HepG2 (cell line): ENCODE measurements around the gene MEA1. TPM values are rescaled to one million over a fixed set of nuclear protein-coding genes. Genes with fewer than 3 reads are reported as not detected.

ENCODE experiments used
- AGO2 ChIP-seq: fragments of 200-400 bp; formaldehyde crosslinking; optimal IDR thresholded peaks from 2 replicates; pipeline ENCODE3; 2017; ENCODE audit warnings: mild to moderate bottlenecking, low read depth, low read length, moderate library complexity
- ATRX ChIP-seq: sonication (generic); formaldehyde crosslinking; IDR thresholded peaks from 2 replicates; pipeline ENCODE4 v1.4.0; 2020; ENCODE audit warnings: missing genetic modification reagents, borderline replicate concordance
- BHLHE40 ChIP-seq: IDR thresholded peaks from 2 replicates; pipeline ENCODE4 v1.6.1; 2011; ENCODE audit warnings: low read length, improper control_type of control experiment
- BRCA1 ChIP-seq: sonication (generic); formaldehyde crosslinking; IDR thresholded peaks from 2 replicates; pipeline ENCODE4 v1.4.0; 2020; ENCODE audit warnings: missing genetic modification reagents
- MAFF ChIP-seq: IDR thresholded peaks from 2 replicates; pipeline ENCODE4 v1.6.1; 2011; ENCODE audit warnings: low read depth, low read length, improper control_type of control experiment
- NFE2L1 ChIP-seq: sonication (generic); formaldehyde crosslinking; IDR thresholded peaks from 2 replicates; pipeline ENCODE4 v1.4.0; 2020; ENCODE audit warnings: missing genetic modification reagents, mild to moderate bottlenecking, borderline replicate concordance
- PITX1 ChIP-seq: sonication (generic); formaldehyde crosslinking; IDR thresholded peaks from 2 replicates; pipeline ENCODE4 v1.5.1; 2020; ENCODE audit warnings: mild to moderate bottlenecking, missing genetic modification reagents
- POGZ ChIP-seq: sonication (generic); formaldehyde crosslinking; IDR thresholded peaks from 2 replicates; pipeline ENCODE4 v1.4.0; 2020; ENCODE audit warnings: mild to moderate bottlenecking, missing genetic modification reagents
- RAD21 ChIP-seq: fragments of 450-650 bp; formaldehyde crosslinking; IDR thresholded peaks from 2 replicates; pipeline ENCODE4 v1.5.0; 2020; ENCODE audit warnings: mild to moderate bottlenecking
- RFXAP ChIP-seq: sonication (generic); formaldehyde crosslinking; IDR thresholded peaks from 2 replicates; pipeline ENCODE4 v1.4.0; 2020; ENCODE audit warnings: missing genetic modification reagents, borderline replicate concordance
- SMYD3 ChIP-seq: sonication (generic); formaldehyde crosslinking; IDR thresholded peaks from 2 replicates; pipeline ENCODE4 v1.8.1; 2023; ENCODE audit warnings: mild to moderate bottlenecking, missing genetic modification reagents
- SRSF1 ChIP-seq: fragments of 200-400 bp; formaldehyde crosslinking; optimal IDR thresholded peaks from 2 replicates; pipeline ENCODE3; 2017; ENCODE audit warnings: mild to moderate bottlenecking, low read depth, low read length, moderate library complexity
- TP53 ChIP-seq: sonication (generic); formaldehyde crosslinking; conservative IDR thresholded peaks from 2 replicates; pipeline ENCODE4 v1.4.0; 2020; ENCODE audit warnings: missing genetic modification reagents
- ZFP36L1 ChIP-seq: sonication (generic); formaldehyde crosslinking; IDR thresholded peaks from 2 replicates; pipeline ENCODE4 v1.8.0; 2022; ENCODE audit warnings: mild to moderate bottlenecking, missing genetic modification reagents, moderate library complexity
- ZNF549 ChIP-seq: sonication (generic); formaldehyde crosslinking; IDR thresholded peaks from 2 replicates; pipeline ENCODE4 v1.5.0; 2020; ENCODE audit warnings: missing genetic modification reagents
- polyA plus RNA-seq, 8 experiments: library from polyadenylated mRNA; depleted of rRNA in 3 of 8; stranded (reverse) in 7 of 8; unstranded in 1 of 8; fragments of >200 nt; fragmentation: Illumina TruSeq in 4 of 8; extraction: Trizol in 4 of 8; gene quantifications; 2 replicates each; pipeline versions ENCODE4 v1.2.1 to v1.2.3, GENCODE V29; 2011 to 2016; ENCODE audit warnings: low read depth in 4 of 8, missing spikeins in 1 of 8, mixed read lengths in 1 of 8; ENCODE audit not compliant: insufficient read depth in 1 of 8
- total RNA-seq, 5 experiments: library from RNA; depleted of rRNA; stranded (reverse); fragments of >200 nt; fragmentation: Illumina TruSeq; extraction: Trizol; gene quantifications; 2 replicates each; pipeline ENCODE4 v1.2.3, GENCODE V29; 2016; ENCODE audit warnings: low read depth in 1 of 5
- TF ChIP-seq, protein P1 (sequence below): sonication (generic); formaldehyde crosslinking; IDR thresholded peaks from 2 replicates; pipeline ENCODE4 v1.5.0; 2020; ENCODE audit warnings: mild to moderate bottlenecking, missing genetic modification reagents, borderline replicate concordance
- TF ChIP-seq, protein P2 (sequence below): sonication (generic); formaldehyde crosslinking; IDR thresholded peaks from 2 replicates; pipeline ENCODE4 v1.4.0; 2020; ENCODE audit warnings: missing genetic modification reagents, borderline replicate concordance

Gene MEA1
- total and polyA plus RNA-seq, 2 of the 13 experiments (the other 11 are each of a cell fraction or from before 2014, with no cell fraction given), result 75.6 to 86.2 TPM

DNA sequence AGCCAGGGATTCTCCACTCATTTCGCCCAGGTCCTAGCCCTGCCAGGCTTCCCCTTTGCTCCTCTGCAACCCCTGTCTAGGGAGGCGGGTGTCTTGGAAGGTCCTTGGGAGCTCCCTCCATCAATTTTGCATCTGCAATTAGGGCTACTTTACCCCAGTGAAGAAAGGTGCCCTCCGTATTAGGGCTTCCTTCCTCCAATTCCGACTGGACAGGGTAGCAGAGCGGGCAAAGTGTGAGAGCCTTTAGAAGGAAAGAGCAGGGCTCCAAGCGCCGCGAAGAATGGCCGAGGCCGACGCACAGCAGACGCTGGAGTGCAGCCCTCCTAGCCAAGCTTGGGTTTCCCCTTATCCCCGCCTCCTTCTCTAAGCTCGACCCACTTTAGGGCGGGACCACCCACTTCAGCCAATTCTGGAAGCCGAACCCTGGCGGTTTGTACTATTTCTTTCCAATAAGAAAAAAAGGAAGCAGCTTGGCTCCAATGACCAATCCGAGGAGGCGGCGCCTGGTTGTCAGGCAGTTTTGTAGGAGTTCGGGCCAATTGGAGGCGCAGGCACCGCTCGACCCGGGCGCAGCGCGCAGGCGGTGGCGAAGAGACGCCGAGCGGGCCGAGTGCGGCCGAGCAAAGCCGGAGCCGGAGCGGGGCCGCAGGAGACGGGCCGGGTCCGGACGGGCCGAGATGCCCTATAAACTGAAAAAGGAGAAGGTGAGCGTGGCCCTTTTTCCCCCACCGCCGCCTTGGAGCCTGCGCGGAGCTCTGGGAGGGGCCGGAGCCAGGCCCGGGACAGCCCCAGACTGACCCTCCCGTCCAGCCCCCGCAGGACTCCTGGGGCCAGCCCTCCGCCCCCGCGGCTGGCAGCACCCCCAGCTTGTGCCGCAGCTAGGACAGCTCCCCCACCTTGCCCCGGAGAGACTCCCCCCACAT, 29.5 kb downstream of the MEA1 start, which contains the start of gene PPP2R5D (continued):
- TF ChIP-seq POGZ (CRISPR knock-in tag) (peak; percentile 58), ZFP36L1 (CRISPR knock-in tag) (no peak), RFXAP (CRISPR knock-in tag) (peak; percentile 100), ATRX (no peak), BHLHE40 (peak; percentile 67), SMYD3 (peak; percentile 66; the same call in 1 of the 2 replicates), NFE2L1 (CRISPR knock-in tag) (no peak), AGO2 (peak; percentile 46), ZNF549 (CRISPR knock-in tag) (no peak), PITX1 (CRISPR knock-in tag) (peak; percentile 29; the same call in 1 of the 2 replicates), SRSF1 (peak; percentile 52), RAD21 (CRISPR knock-in tag) (peak; percentile 29; the same call in 1 of the 2 replicates), TP53 (CRISPR knock-in tag) (peak; percentile 90), BRCA1 (peak; percentile 85), MAFF (no peak)
- TF ChIP-seq, protein P1, sequence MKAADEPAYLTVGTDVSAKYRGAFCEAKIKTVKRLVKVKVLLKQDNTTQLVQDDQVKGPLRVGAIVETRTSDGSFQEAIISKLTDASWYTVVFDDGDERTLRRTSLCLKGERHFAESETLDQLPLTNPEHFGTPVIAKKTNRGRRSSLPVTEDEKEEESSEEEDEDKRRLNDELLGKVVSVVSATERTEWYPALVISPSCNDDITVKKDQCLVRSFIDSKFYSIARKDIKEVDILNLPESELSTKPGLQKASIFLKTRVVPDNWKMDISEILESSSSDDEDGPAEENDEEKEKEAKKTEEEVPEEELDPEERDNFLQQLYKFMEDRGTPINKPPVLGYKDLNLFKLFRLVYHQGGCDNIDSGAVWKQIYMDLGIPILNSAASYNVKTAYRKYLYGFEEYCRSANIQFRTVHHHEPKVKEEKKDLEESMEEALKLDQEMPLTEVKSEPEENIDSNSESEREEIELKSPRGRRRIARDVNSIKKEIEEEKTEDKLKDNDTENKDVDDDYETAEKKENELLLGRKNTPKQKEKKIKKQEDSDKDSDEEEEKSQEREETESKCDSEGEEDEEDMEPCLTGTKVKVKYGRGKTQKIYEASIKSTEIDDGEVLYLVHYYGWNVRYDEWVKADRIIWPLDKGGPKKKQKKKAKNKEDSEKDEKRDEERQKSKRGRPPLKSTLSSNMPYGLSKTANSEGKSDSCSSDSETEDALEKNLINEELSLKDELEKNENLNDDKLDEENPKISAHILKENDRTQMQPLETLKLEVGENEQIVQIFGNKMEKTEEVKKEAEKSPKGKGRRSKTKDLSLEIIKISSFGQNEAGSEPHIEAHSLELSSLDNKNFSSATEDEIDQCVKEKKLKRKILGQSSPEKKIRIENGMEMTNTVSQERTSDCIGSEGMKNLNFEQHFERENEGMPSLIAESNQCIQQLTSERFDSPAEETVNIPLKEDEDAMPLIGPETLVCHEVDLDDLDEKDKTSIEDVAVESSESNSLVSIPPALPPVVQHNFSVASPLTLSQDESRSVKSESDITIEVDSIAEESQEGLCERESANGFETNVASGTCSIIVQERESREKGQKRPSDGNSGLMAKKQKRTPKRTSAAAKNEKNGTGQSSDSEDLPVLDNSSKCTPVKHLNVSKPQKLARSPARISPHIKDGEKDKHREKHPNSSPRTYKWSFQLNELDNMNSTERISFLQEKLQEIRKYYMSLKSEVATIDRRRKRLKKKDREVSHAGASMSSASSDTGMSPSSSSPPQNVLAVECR, result peak; percentile 67; the same call in 1 of the 2 replicates
- TF ChIP-seq, protein P2, sequence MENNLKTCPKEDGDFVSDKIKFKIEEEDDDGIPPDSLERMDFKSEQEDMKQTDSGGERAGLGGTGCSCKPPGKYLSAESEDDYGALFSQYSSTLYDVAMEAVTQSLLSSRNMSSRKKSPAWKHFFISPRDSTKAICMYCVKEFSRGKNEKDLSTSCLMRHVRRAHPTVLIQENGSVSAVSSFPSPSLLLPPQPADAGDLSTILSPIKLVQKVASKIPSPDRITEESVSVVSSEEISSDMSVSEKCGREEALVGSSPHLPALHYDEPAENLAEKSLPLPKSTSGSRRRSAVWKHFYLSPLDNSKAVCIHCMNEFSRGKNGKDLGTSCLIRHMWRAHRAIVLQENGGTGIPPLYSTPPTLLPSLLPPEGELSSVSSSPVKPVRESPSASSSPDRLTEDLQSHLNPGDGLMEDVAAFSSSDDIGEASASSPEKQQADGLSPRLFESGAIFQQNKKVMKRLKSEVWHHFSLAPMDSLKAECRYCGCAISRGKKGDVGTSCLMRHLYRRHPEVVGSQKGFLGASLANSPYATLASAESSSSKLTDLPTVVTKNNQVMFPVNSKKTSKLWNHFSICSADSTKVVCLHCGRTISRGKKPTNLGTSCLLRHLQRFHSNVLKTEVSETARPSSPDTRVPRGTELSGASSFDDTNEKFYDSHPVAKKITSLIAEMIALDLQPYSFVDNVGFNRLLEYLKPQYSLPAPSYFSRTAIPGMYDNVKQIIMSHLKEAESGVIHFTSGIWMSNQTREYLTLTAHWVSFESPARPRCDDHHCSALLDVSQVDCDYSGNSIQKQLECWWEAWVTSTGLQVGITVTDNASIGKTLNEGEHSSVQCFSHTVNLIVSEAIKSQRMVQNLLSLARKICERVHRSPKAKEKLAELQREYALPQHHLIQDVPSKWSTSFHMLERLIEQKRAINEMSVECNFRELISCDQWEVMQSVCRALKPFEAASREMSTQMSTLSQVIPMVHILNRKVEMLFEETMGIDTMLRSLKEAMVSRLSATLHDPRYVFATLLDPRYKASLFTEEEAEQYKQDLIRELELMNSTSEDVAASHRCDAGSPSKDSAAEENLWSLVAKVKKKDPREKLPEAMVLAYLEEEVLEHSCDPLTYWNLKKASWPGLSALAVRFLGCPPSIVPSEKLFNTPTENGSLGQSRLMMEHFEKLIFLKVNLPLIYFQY, result peak; percentile 90; the same call in 1 of the 2 replicates
